Astrocyte (in vitro differentiated cells and primary cell): ENCODE results near the gene NGRN.

Source experiments
- CTCF ChIP-seq: IDR thresholded peaks from 2 replicates; pipeline ENCODE4 v1.5.1; 2011; ENCODE audit warnings: low read depth, mild to moderate bottlenecking, inconsistent platforms, low read length, moderate library complexity; ENCODE audit not compliant: insufficient read depth
- EZH2 ChIP-seq: IDR thresholded peaks from 2 replicates; pipeline ENCODE4 v1.6.1; 2012; ENCODE audit warnings: mild to moderate bottlenecking, low read length, inconsistent platforms; ENCODE audit not compliant: insufficient read depth

- no peak for TF ChIP-seq CTCF
- no peak for TF ChIP-seq EZH2
Measured at GRCh38 chr15:90232941-90233386, 32.5 kb upstream of the NGRN start.
